NCI-H460 (cell line): ENCODE data around the gene PAPPA2. TPM values are rescaled to one million over a fixed set of nuclear protein-coding genes. Genes with fewer than 3 reads are reported as not detected.
"Not testable (repeated sequence)": the region's sequence is repeated elsewhere in the genome, so short reads cannot be mapped to it uniquely, and the experiment has no call there.

Experiments used
- DNase-seq: peaks from one replicate; pipeline ENCODE4 v3.0.0-alpha.2; 2016; ENCODE audit warnings: low read depth; ENCODE audit errors: extremely low read depth
- total RNA-seq: library from RNA; depleted of rRNA; stranded (reverse); fragments of >200 nt; shearing (Covaris generic); gene quantifications from 2 replicates; pipeline ENCODE4 v1.2.3, GENCODE V29; 2014

PAPPA2 gene
- total RNA-seq, 1 experiment from 2014 or later, result 30.1 TPM

- no peak for DNase-seq
These were observed 88.2 kb downstream of the PAPPA2 start for GRCh38 chr1:176551146-176551545.

- DNase-seq, result no peak
These were observed 89.4 kb downstream of the PAPPA2 start for GRCh38 chr1:176552217-176552991.

GRCh38 chr1:176552999-176553398, 90.0 kb downstream of the PAPPA2 start:
- no peak for DNase-seq

GRCh38 chr1:176556288-176556687, 93.3 kb downstream of the PAPPA2 start:
- DNase-seq, result no peak

GRCh38 chr1:176557543-176558258, 94.7 kb downstream of the PAPPA2 start:
- DNase-seq, result no peak

GRCh38 chr1:176558561-176558960, 95.6 kb downstream of the PAPPA2 start:
- DNase-seq, result no peak

- no peak for DNase-seq
These were observed 96.5 kb downstream of the PAPPA2 start for GRCh38 chr1:176559474-176559873.

GRCh38 chr1:176559878-176560277, 96.9 kb downstream of the PAPPA2 start:
- DNase-seq, result peak; percentile 67

- no peak for DNase-seq
These were observed 97.7 kb downstream of the PAPPA2 start for GRCh38 chr1:176560681-176561080.

- DNase-seq, result not testable (repeated sequence)
These were observed 98.8 kb downstream of the PAPPA2 start for GRCh38 chr1:176561761-176562160.

- DNase-seq, result no peak
These were observed 103.3 kb downstream of the PAPPA2 start for GRCh38 chr1:176566004-176566975.

GRCh38 chr1:176567190-176567794, 104.3 kb downstream of the PAPPA2 start:
- DNase-seq, result peak; percentile 23

GRCh38 chr1:176568185-176568584, 105.2 kb downstream of the PAPPA2 start:
- DNase-seq, result no peak

- no peak for DNase-seq
These were observed 111.8 kb downstream of the PAPPA2 start for GRCh38 chr1:176574756-176575155.

GRCh38 chr1:176575991-176576390, 113.0 kb downstream of the PAPPA2 start:
- no peak for DNase-seq

- DNase-seq, result no peak
These were observed 113.7 kb downstream of the PAPPA2 start for GRCh38 chr1:176576670-176577069.

GRCh38 chr1:176577646-176578197, 114.7 kb downstream of the PAPPA2 start:
- no peak for DNase-seq

- DNase-seq, result no peak
These were observed 116.1 kb downstream of the PAPPA2 start for GRCh38 chr1:176579087-176579486.

- DNase-seq, result no peak
These were observed 132.2 kb downstream of the PAPPA2 start for GRCh38 chr1:176595217-176595616.

GRCh38 chr1:176601348-176601747, 138.4 kb downstream of the PAPPA2 start:
- no peak for DNase-seq
